EH (cell line): Measurements from ENCODE around the gene RASEF.
"Not testable (repeated sequence)": the region's sequence is repeated elsewhere in the genome, so short reads cannot be mapped to it uniquely, and the experiment has no call there.

Source experiments
- DNase-seq: peaks from one replicate; pipeline ENCODE4 v3.0.0-alpha.2; 2015; ENCODE audit warnings: low read depth

RASEF gene

GRCh38 chr9:82970359-82970758 lies 92.6 kb downstream of the RASEF start:
- no peak for DNase-seq

GRCh38 chr9:82969291-82969690 lies 93.7 kb downstream of the RASEF start:
- no peak for DNase-seq

- no peak for DNase-seq
Observed at GRCh38 chr9:82968816-82969215, 94.1 kb downstream of the RASEF start.

- no peak for DNase-seq
Observed at GRCh38 chr9:82968388-82968787, 94.6 kb downstream of the RASEF start.

GRCh38 chr9:82961504-82962125 lies 101.3 kb downstream of the RASEF start:
- DNase-seq, result peak; percentile 75

GRCh38 chr9:82957529-82958379 lies 105.2 kb downstream of the RASEF start:
- no peak for DNase-seq

GRCh38 chr9:82949203-82949602 lies 113.7 kb downstream of the RASEF start:
- no peak for DNase-seq

GRCh38 chr9:82940376-82940775 lies 122.6 kb downstream of the RASEF start:
- DNase-seq, result no peak

GRCh38 chr9:82939451-82939850 lies 123.5 kb downstream of the RASEF start:
- no peak for DNase-seq

- no peak for DNase-seq
Observed at GRCh38 chr9:82938426-82939218, 124.3 kb downstream of the RASEF start.

GRCh38 chr9:82936561-82936960 lies 126.4 kb downstream of the RASEF start:
- not testable (repeated sequence) for DNase-seq

GRCh38 chr9:82934949-82935348 lies 128.0 kb downstream of the RASEF start:
- peak; percentile 2 for DNase-seq

- DNase-seq, result not testable (repeated sequence)
Observed at GRCh38 chr9:82934025-82934424, 128.9 kb downstream of the RASEF start.

- DNase-seq, result no peak
Observed at GRCh38 chr9:82930116-82930515, 132.8 kb downstream of the RASEF start.
